Activated T-helper 2 cell treated with anti-CD3 and anti-CD28 coated beads, Interferon-gamma antibody, Interleukin-2, Interleukin-4, amounts not matched to agents 10 μg/mL and 5 μg/mL and 100 μg/mL, durations not matched to agents 14 hours and 24 hours and 36 hours (primary cell): ENCODE results near the gene RYK. TPM values are rescaled to one million over a fixed set of nuclear protein-coding genes. Genes with fewer than 3 reads are reported as not detected.

ENCODE experiments used
- DNase-seq: peaks from one replicate; pipeline ENCODE4 v3.0.0; 2021; ENCODE audit warnings: low spot score
- H3K27ac Mint-ChIP-seq: one replicate; pipeline ENCODE4 v1.8.0; 2021; ENCODE audit warnings: mixed read lengths
- H3K27me3 Mint-ChIP-seq: one replicate; pipeline ENCODE4 v1.8.0; 2021; ENCODE audit warnings: low read depth, mixed read lengths
- H3K36me3 Mint-ChIP-seq: one replicate; pipeline ENCODE4 v1.8.0; 2021; ENCODE audit warnings: low read depth, mixed read lengths
- H3K4me1 Mint-ChIP-seq: one replicate; pipeline ENCODE4 v1.8.0; 2021; ENCODE audit warnings: low read depth, mixed read lengths
- H3K4me3 Mint-ChIP-seq: one replicate; pipeline ENCODE4 v1.8.0; 2021; ENCODE audit warnings: low read depth, mild to moderate bottlenecking, moderate library complexity, mixed read lengths
- H3K9me3 Mint-ChIP-seq: one replicate; pipeline ENCODE4 v1.8.0; 2021; ENCODE audit warnings: mixed read lengths
- intact Hi-C: fragments of 100-400 bp; cut with micrococcal nuclease; formaldehyde crosslinking; loops from one replicate; pipeline ENCODE4 v1.15.1; 2023
- total RNA-seq: library from RNA; stranded (reverse); gene quantifications from 2 replicates; pipeline ENCODE4 v1.2.3, GENCODE V29; 2022

RYK gene
- 15.8 and 18.4 TPM in 2 replicates for total RNA-seq

DNA sequence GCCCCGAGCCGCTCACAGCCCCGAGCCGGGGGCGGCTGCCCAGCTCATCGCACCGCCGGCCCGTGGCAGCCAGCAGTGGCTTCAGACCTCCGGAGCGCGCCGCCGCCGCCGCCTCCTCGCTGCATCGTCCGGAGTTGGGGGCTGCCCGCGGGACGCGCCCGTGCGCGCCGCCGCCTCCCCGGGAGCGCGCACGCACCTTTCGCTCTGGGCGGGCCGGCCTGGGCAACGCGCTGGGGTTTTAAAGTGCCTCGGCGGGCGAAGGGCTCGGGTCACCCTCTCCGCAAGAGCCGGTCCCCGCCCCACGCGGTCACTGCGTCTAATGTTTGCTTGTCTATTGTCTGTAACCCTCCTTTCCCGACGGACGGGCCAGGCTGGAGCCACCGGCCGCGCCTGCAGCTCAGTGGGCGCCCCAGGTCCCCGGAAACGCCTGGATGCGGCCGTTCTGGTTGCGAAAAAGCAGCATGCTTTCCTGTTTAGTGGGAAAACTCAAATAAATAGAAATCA lies at the start of gene RYK:
TSS of gene RYK (minus strand) at position 143 of the 504 bp plus-strand sequence. CDS start 205 bp downstream, outside the sequence.
- intact Hi-C loops = loop anchor here (2.0 to 5.0 kb wide), 4 partner anchors 18 to 678 kb away; partner anchors contain the start of genes ANAPC13, CDV3 and CEP63
- peak within 1 kb of the TSS; percentile 77 for H3K27ac Mint-ChIP-seq
- peaks cover 44% of the 10 kb centered on the region for H3K27me3 Mint-ChIP-seq
- peak within 1 kb of the TSS; percentile 87 for H3K4me3 Mint-ChIP-seq
- H3K4me1 Mint-ChIP-seq = peaks cover 40% of the 10 kb centered on the region
- peak; percentile 63 for DNase-seq
- H3K9me3 Mint-ChIP-seq = peaks cover 4% of the 10 kb centered on the region
- H3K36me3 Mint-ChIP-seq = no peaks in the 10 kb centered on the region

DNA sequence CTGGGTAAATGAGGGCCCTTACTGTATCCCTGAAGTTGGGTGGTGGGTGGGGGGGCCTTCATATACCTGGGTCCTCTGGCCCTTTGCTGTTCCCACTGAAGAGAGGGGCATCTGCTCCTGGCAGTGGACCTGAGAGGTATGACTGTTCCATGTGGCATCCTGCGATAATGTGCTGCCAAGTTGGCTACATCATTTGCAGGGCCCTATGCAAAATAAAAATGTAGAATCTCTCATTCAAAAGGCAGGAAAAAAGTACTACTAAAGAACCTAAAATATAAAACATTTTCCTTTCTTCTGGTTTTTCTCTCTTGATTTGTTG lies 49.2 kb upstream of the RYK start:
- Mint-ChIP-seq H3K4me1 (no peaks in the 10 kb centered on the region), H3K27me3 (peaks cover 59% of the 10 kb centered on the region), H3K9me3 (peaks cover 6% of the 10 kb centered on the region), H3K36me3 (peaks cover 5% of the 10 kb centered on the region), H3K4me3 (no peak overlapping the region), H3K27ac (no peak overlapping the region)
- no peak for DNase-seq
- intact Hi-C loops = no loop called here

DNA sequence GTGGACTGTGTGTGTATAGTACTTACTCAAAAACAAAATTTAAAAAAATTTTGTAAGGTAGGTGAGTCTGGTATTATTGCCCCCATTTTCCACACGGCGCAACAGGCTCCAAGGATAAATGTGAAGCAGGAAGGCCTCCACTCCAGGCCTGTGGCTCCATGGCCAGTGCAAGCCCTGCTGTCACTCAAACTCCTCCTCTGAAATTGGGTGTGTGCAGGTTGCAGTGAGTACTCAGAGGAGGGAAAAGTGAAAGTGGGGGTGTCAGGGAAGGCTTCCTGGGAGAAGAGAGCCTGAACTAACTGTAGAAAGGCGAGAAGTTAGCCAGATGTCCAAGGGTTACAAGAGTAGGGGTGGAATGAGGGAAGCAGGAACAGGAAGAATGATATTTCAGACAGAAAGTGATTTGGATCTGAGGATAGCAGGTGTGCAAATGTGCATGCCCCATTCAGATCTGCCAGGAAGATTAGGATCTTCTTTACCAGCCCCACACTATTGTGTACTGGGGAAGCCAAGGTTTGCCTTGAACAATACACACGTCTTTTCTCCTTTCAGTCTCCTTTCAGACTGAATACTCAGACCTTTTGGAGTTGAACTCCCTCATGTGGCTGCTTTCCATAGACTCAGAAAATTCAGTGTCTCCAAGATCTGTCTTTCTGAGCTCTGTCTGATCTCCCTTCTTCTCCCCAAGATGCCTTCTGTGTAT lies 48.7 kb upstream of the RYK start:
- Mint-ChIP-seq H3K4me1 (no peaks in the 10 kb centered on the region), H3K4me3 (no peak overlapping the region), H3K9me3 (peaks cover 6% of the 10 kb centered on the region), H3K27me3 (peaks cover 54% of the 10 kb centered on the region), H3K27ac (no peak overlapping the region), H3K36me3 (peaks cover 5% of the 10 kb centered on the region)
- intact Hi-C loops = no loop called here
- no peak for DNase-seq

DNA sequence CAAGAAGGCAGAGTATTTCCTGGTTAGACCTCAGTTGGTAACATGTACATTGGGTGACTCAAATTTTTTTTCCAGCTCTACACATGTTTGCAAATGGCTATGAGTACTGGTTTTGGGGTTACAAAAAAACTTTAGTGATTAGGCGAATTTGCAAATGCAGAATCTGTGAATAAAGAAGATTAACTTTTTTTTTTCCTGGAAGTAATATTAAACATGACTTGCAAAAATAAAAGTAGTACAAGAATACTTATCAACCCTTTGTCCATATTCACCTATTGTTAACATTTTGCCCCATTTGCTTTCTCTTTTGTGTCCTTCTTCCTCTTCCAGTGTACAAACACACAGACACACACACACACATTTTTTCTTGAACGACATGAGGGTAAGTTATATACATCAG lies 47.6 kb upstream of the RYK start:
- Mint-ChIP-seq H3K4me1 (no peaks in the 10 kb centered on the region), H3K27ac (no peak overlapping the region), H3K4me3 (no peak overlapping the region), H3K9me3 (peaks cover 6% of the 10 kb centered on the region), H3K36me3 (peaks cover 5% of the 10 kb centered on the region), H3K27me3 (peaks cover 44% of the 10 kb centered on the region)
- no peak for DNase-seq
- intact Hi-C loops = no loop called here

DNA sequence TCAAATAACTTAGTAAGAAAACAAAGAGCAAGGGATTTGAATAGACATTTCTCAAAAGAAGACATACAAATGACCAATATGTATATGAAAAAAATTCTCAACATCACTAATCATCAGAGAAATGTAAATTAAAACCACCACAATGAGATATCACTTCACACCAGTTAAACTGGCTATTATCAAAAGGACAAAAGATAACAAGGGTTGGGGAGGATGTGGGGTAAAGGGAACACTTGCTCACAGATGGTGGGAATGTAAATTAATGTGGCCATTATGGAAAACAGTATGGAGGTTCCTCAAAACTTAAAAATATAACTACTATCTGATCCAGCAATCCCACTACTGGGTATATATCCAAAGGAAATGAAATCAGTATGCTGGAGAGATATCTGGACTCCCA lies 46.0 kb upstream of the RYK start:
- peaks cover 37% of the 10 kb centered on the region for H3K27me3 Mint-ChIP-seq
- no peak for DNase-seq
- intact Hi-C loops = no loop called here
- no peaks in the 10 kb centered on the region for H3K4me1 Mint-ChIP-seq
- H3K36me3 Mint-ChIP-seq = peaks cover 5% of the 10 kb centered on the region
- H3K27ac Mint-ChIP-seq = no peak overlapping the region
- H3K9me3 Mint-ChIP-seq = peaks cover 6% of the 10 kb centered on the region
- H3K4me3 Mint-ChIP-seq = no peak overlapping the region

DNA sequence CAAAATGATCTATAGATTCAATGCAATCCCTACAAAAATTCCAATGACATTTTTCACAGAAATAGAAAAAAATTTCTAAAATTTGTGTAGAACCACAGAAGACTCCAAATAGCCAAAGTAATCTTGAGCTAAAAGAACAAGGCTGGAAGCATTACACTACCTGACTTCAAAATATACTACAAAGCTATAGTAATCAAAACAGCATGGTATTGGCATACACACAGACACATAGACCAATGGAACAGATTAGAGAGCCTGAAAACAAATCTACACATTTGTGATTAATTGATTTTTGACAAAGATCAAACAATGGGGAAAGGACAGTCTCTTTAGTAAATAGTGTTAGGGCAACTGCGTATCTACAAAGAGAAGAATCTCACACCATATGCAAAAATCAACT lies 45.3 kb upstream of the RYK start:
- peaks cover 5% of the 10 kb centered on the region for H3K36me3 Mint-ChIP-seq
- intact Hi-C loops = no loop called here
- peaks cover 42% of the 10 kb centered on the region for H3K27me3 Mint-ChIP-seq
- H3K27ac Mint-ChIP-seq = no peak overlapping the region
- peaks cover 6% of the 10 kb centered on the region for H3K9me3 Mint-ChIP-seq
- no peak overlapping the region for H3K4me3 Mint-ChIP-seq
- DNase-seq = no peak
- H3K4me1 Mint-ChIP-seq = no peaks in the 10 kb centered on the region

DNA sequence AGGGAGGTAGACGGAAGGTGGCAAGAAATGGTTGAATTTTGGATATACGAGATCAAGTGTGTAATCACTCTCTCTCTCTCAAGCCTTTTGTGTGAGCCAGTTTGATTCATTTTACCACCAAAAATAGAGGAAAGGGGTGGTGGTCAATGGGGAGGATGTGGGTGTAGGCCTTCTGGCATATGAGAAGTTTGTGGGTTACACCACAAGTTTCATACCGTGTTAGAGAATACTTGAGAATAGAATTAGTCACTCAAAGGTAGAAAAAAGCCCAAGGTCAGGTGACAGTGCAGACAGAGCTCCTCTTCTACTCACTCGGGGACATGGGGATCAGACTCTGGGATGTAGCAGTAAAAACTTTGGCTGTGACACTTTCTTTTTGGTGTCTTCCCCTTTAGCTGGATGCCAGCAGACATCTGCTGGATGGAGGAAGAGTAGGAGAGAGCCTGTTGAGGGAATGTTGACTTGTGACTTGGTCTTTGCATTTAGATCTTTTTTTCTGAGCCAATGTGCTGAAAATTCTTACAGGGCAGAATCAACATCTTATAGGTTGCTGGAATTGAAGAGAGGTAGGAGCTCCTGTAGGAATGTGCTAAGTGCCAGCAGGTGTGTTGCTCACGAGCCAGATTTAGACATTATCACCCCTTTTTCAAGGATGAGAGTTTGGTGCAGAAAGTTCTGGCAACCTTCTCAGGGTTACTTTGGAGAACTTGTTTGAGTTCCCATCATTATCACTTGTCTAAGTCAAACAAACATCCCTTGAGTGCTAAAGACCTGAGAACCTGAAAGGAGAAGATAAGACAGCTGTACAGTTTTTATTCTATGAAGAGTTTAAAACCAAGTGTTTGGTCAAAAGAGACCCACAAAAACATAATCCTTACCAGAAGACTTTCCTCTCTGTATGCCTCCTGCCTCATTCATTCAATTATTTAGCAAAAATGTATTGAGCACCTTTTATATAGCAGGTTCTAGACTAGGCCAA lies 43.9 kb upstream of the RYK start:
- Mint-ChIP-seq H3K27me3 (peaks cover 46% of the 10 kb centered on the region), H3K4me3 (no peak overlapping the region)

DNA sequence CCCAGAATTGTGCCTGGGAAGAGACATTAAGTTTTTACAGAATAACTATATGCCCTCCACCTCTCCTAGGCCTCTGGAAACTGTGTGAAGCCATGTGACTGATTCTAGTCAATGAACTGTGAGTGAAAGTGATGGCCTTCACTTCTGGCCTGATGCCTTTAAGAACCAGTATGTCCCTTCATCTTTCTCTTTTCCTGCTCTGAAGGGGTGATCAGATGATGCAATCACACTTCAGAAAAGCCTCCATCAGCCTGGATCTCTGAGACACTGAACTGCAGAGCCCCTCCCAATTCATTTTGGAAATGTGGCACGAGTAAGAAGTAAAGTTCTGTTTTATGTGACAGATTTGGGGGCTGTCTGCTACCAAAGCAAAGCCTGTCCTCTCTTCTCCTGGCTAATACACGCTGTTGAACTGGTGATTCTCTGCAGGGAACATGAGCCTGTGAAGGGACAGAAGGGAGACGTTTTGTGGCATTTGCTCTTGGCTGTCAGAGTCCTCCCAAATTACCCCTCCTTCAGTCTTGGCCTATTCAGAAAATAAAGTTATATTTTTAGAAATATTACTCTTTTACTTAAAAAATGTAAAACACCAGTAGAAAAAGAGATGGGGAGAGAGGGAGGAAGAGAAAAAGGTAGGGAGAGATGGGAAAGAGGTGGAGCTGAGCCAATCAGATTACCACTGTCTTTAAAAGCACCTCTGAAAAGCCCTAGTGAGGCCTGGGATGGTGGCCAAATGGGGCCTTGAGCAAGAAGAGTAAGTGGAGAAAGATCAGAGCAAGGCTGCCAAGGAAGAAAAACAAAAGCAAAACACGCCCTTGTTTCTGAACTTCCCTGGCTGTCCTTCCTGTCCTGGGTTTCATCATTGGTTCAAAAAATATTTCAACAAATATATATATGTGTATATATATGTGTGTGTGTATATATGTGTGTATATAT lies 40.9 kb upstream of the RYK start:
- H3K36me3 Mint-ChIP-seq = peaks cover 5% of the 10 kb centered on the region
- intact Hi-C loops = no loop called here
- H3K9me3 Mint-ChIP-seq = peaks cover 6% of the 10 kb centered on the region
- no peak overlapping the region for H3K4me3 Mint-ChIP-seq
- peaks cover 49% of the 10 kb centered on the region for H3K27me3 Mint-ChIP-seq
- H3K27ac Mint-ChIP-seq = no peak overlapping the region
- no peaks in the 10 kb centered on the region for H3K4me1 Mint-ChIP-seq
- DNase-seq = no peak

More for the DNA sequence above, 43.9 kb upstream of the RYK start:
- Mint-ChIP-seq H3K9me3 (peaks cover 6% of the 10 kb centered on the region), H3K36me3 (peaks cover 5% of the 10 kb centered on the region), H3K27ac (no peak overlapping the region), H3K4me1 (no peaks in the 10 kb centered on the region)
- intact Hi-C loops = loop anchor here (1.0 kb wide), 3 partner anchors 40 to 81 kb away; no protein-coding TSS in a partner anchor
- DNase-seq = peak; percentile 57

DNA sequence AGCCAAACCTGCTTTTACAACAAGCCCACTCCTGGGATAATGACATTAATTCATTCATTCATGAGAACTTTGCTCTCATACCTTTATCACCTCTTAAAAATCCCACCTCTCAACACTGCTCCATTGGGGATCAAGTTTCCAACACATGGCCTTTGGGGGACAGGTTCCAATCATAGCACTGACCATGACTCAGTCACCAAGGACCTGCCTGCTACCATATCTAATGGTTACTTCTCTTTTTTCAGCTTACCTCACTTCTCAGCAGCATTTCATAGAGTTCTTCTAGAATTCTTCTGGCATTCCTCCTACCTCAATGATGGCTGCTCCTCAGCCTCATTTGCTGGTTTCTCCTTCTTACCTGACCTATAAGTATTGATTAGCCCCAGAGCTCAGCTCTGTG lies 36.9 kb upstream of the RYK start:
- H3K27ac Mint-ChIP-seq = no peak overlapping the region
- intact Hi-C loops = no loop called here
- H3K27me3 Mint-ChIP-seq = peaks cover 62% of the 10 kb centered on the region
- H3K4me1 Mint-ChIP-seq = no peaks in the 10 kb centered on the region
- no peak overlapping the region for H3K4me3 Mint-ChIP-seq
- no peaks in the 10 kb centered on the region for H3K36me3 Mint-ChIP-seq
- H3K9me3 Mint-ChIP-seq = no peaks in the 10 kb centered on the region
- DNase-seq = no peak

DNA sequence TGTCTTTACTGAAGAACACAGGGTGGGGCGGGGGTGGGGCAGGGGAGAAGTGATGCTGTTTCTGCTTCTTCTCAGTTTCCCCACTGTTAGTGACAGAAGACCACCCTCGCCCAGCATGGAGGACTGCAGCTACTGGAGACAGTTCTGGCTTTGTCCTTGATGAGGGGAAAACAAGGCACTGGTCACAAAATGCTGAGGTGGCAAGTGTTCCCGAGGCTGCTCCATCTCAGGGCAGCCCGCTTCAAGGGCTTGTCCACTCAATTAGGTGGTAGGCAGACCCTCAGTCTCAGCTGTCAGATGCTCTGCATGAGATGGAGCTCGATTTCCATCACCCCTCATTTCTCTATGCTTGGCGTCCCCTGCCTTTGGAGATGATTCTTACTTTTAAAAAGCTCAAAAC lies 33.8 kb upstream of the RYK start:
- H3K27me3 Mint-ChIP-seq = peaks cover 70% of the 10 kb centered on the region
- intact Hi-C loops = no loop called here

DNA sequence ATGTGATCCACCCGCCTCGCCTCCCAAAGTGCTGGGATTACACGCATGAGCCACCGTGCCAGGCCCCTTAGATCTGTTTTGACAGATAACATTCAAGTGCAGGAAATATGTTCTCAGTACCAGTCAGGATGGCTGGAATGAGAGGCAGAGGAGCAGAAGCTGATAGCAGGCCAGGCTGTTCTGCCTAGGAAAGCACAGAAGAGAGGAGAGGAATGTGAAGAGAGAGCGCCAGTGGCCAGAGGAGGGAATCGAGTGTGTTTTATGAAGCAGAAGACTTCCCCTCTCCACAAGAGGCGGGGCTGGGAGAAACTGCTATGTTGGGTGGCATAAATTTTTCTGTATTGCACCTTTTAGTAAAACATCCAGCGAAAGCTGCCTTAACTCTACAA lies 32.0 kb upstream of the RYK start:
- H3K36me3 Mint-ChIP-seq = no peaks in the 10 kb centered on the region
- peaks cover 61% of the 10 kb centered on the region for H3K27me3 Mint-ChIP-seq
- no peaks in the 10 kb centered on the region for H3K4me1 Mint-ChIP-seq
- intact Hi-C loops = no loop called here
- H3K4me3 Mint-ChIP-seq = no peak overlapping the region
- no peaks in the 10 kb centered on the region for H3K9me3 Mint-ChIP-seq
- no peak overlapping the region for H3K27ac Mint-ChIP-seq
- DNase-seq = no peak

More for the DNA sequence above, 33.8 kb upstream of the RYK start:
- DNase-seq = no peak
- Mint-ChIP-seq H3K27ac (no peak overlapping the region), H3K36me3 (no peaks in the 10 kb centered on the region), H3K9me3 (no peaks in the 10 kb centered on the region), H3K4me3 (no peak overlapping the region), H3K4me1 (no peaks in the 10 kb centered on the region)
